ENCODE data around the gene MORC4.

GRCh38 chrX:106995678-106996077 is 4.3 kb downstream of the MORC4 start:
- no peak for TF ChIP-seq POLR2AphosphoS5 (IDR thresholded peaks at IDR 0.05)
- no peak for TF ChIP-seq CTCF (IDR thresholded peaks at IDR 0.05)
